ENCODE results near the gene TLX3. TPM values are rescaled to one million over a fixed set of nuclear protein-coding genes. Genes with fewer than 3 reads are reported as not detected.

The TLX3 gene
- total and polyA plus RNA-seq, 7 donors, result not detected

DNA sequence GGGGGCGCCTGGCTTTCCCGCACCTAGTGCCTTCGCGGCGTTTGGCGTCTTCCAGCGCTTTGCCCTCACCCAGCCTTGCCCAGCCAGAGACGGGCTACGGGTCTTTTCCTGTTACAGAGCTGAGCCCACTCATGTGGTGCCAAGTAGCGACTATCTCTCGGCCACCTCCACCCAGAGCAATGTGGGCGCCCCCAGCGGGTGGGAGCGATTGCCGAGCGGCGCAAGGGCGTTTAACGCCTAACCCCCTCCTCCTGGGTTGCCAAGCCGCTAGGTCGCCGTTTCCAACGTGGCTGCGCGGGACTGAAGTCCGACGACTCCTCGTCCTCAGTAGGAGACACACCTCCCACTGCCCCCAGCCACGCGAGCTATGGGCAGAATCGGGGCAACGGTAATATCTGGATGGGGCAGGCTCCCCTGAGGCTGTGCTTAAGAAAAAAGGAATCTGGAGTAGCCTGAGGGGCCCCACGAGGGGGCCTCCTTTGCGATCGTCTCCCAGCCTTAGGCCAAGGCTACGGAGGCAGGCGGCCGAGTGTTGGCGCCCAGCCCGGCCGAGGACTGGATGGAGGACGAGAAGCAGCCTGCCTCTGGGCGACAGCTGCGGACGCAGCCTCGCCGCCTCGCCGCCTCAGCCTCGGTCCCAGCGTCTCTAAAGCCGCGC is 5.8 kb downstream of the TLX3 start:
- H3K9me3 ChIP-seq, result no peaks in the 10 kb centered on the region
- no peak overlapping the region for H3K27ac ChIP-seq
- ATAC-seq (no peak), DNase-seq (peak; percentile 43 to 57)
- peaks cover 30% of the 10 kb centered on the region for H3K4me1 ChIP-seq
- peak overlapping the region; percentile 37 for H3K4me3 ChIP-seq
- 1 to 5% (median 4%) methylated on average over 42 to 53 of the region's 53 CpGs for WGBS, 3 donors
- H3K36me3 ChIP-seq (ENCODE audit: insufficient read depth in 1 of 2, low read depth in 1 of 2), result no peaks in the 10 kb centered on the region
- intact Hi-C loops (cut with DNase I), result no loop called here
- H3K27me3 ChIP-seq (ENCODE audit: insufficient read depth in 3 of 3, low read length in 2 of 3), result peaks cover 7 to 98% (median 66%) of the 10 kb centered on the region in 3 donors
- no peak for TF ChIP-seq CTCF (IDR thresholded peaks at IDR 0.05)

- no peaks in the 10 kb centered on the region for H3K36me3 ChIP-seq (ENCODE audit: insufficient read depth in 1 of 2, low read depth in 1 of 2)
- WGBS, 3 donors, result 2 to 4% (median 3%) methylated on average over 36 of the region's 36 CpGs
- no peak overlapping the region for H3K27ac ChIP-seq
- ATAC-seq, result no peak
- no peak for DNase-seq
- H3K27me3 ChIP-seq (ENCODE audit: insufficient read depth in 3 of 3, low read length in 2 of 3), result peaks cover 7 to 98% (median 66%) of the 10 kb centered on the region in 3 donors
- H3K4me3 ChIP-seq, result peak overlapping the region; percentile 37
- H3K9me3 ChIP-seq, result no peaks in the 10 kb centered on the region
- H3K4me1 ChIP-seq, result peaks cover 26% of the 10 kb centered on the region
- intact Hi-C loops (cut with DNase I), result no loop called here
- TF ChIP-seq CTCF (IDR thresholded peaks at IDR 0.05), result no peak
Observed at GRCh38 chr5:171315386-171315891, 6.4 kb downstream of the TLX3 start.

- no peaks in the 10 kb centered on the region for H3K9me3 ChIP-seq
- intact Hi-C loops (cut with DNase I), result no loop called here
- peak overlapping the region; percentile 37 for H3K4me3 ChIP-seq
- peaks cover 7 to 100% (median 62%) of the 10 kb centered on the region in 3 donors for H3K27me3 ChIP-seq (ENCODE audit: insufficient read depth in 3 of 3, low read length in 2 of 3)
- H3K4me1 ChIP-seq, result peaks cover 24% of the 10 kb centered on the region
- DNase-seq (no peak), ATAC-seq (no peak)
- no peaks in the 10 kb centered on the region for H3K36me3 ChIP-seq (ENCODE audit: insufficient read depth in 1 of 2, low read depth in 1 of 2)
- WGBS, 3 donors, result 10 to 14% (median 10%) methylated on average over 20 of the region's 20 CpGs
- no peak overlapping the region for H3K27ac ChIP-seq
- no peak for TF ChIP-seq CTCF (IDR thresholded peaks at IDR 0.05)
Observed at GRCh38 chr5:171315925-171316257, 6.8 kb downstream of the TLX3 start.

- 3 to 5% (median 4%) methylated on average over 63 to 66 of the region's 66 CpGs for WGBS, 3 donors
- DNase-seq, result no peak
- TF ChIP-seq CTCF (IDR thresholded peaks at IDR 0.05), result no peak
- Histone ChIP-seq H3K4me1 (peaks cover 23% of the 10 kb centered on the region), H3K27me3 (ENCODE audit: insufficient read depth in 3 of 3, low read length in 2 of 3) (peaks cover 4 to 100% (median 58%) of the 10 kb centered on the region in 3 donors), H3K27ac (no peak overlapping the region), H3K4me3 (peak overlapping the region; percentile 37), H3K9me3 (no peaks in the 10 kb centered on the region), H3K36me3 (ENCODE audit: insufficient read depth in 1 of 2, low read depth in 1 of 2) (no peaks in the 10 kb centered on the region)
- ATAC-seq, result peak in 1 of 4 donors; percentile 21
- intact Hi-C loops (cut with DNase I), result no loop called here
Observed at GRCh38 chr5:171316258-171317121, 7.4 kb downstream of the TLX3 start.
